HEK293 (cell line): ENCODE data around the gene MANF.

Source experiments
- PRDM1 ChIP-seq: fragments of 450-650 bp; formaldehyde crosslinking; IDR thresholded peaks from 2 replicates; pipeline ENCODE4; 2016; ENCODE audit warnings: missing biosample characterization, missing genetic modification characterization
- SALL2 ChIP-seq: fragments of 450-650 bp; formaldehyde crosslinking; IDR thresholded peaks from 2 replicates; pipeline ENCODE4 v1.5.0; 2017; ENCODE audit warnings: missing biosample characterization, mild to moderate bottlenecking, missing genetic modification characterization, borderline replicate concordance
- TCF7L2 ChIP-seq: IDR thresholded peaks from 2 replicates; pipeline ENCODE4 v1.6.1; 2011; ENCODE audit warnings: low read depth, mild to moderate bottlenecking, inconsistent platforms, low read length, moderate library complexity, borderline replicate concordance
- ZBTB20 ChIP-seq: fragments of 450-650 bp; formaldehyde crosslinking; IDR thresholded peaks from 2 replicates; pipeline ENCODE4 v1.5.1; 2016; ENCODE audit warnings: missing biosample characterization, missing genetic modification characterization
- ZNF274 ChIP-seq, 2 experiments: fragments of 200-500 bp in 1 of 2; fragments of 450-650 bp in 1 of 2; sonication (Bioruptor generic) in 1 of 2; formaldehyde crosslinking in 1 of 2; IDR thresholded peaks; 2 replicates each; pipeline versions ENCODE4 v1.5.1 to v1.6.1; 2014 to 2016; ENCODE audit warnings: borderline replicate concordance in 1 of 2, inconsistent platforms in 1 of 2, low read length in 1 of 2, missing biosample characterization in 1 of 2, missing genetic modification characterization in 1 of 2
- ZNF354C ChIP-seq: fragments of 450-650 bp; formaldehyde crosslinking; IDR thresholded peaks from 2 replicates; pipeline ENCODE4 v1.5.1; 2016; ENCODE audit warnings: missing biosample characterization, missing genetic modification characterization, low read depth, borderline replicate concordance
- ZNF707 ChIP-seq: fragments of 450-650 bp; formaldehyde crosslinking; IDR thresholded peaks from 2 replicates; pipeline ENCODE4 v1.5.1; 2016; ENCODE audit warnings: missing biosample characterization, missing genetic modification characterization
- TF ChIP-seq, protein P1 (sequence below): fragments of 450-650 bp; formaldehyde crosslinking; IDR thresholded peaks from 2 replicates; pipeline ENCODE4 v1.5.1; 2016; ENCODE audit warnings: missing biosample characterization, missing genetic modification characterization
- TF ChIP-seq, protein P2 (sequence below): fragments of 450-650 bp; formaldehyde crosslinking; IDR thresholded peaks from 2 replicates; pipeline ENCODE4 v1.5.1; 2017; ENCODE audit warnings: missing biosample characterization, missing genetic modification characterization

DNA sequence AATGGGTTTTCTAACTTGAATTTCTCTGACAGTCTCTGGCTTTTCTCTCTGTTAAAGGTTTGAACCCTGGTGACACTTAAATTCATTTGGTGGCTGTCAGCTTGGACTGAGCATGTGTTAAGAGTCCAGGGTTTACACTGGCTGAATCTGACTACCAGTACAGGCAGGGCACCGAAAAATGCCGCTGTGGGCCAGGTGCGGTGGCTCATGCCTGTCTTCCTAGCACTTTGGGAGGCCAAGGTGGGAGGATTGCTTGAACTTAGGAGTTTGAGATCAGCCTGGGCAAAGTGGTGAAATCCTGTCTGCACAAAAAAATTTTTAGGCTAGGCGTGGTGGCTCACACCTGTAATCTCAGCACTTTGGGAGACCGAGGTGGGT, 1.8 kb downstream of the MANF start:
- no peak for TF ChIP-seq PRDM1
- TF ChIP-seq ZNF707, result no peak
- TF ChIP-seq ZNF354C (tag by site-specific recombination), result no peak
- no peak for TF ChIP-seq ZBTB20
- TF ChIP-seq TCF7L2, result no peak
- no peak for TF ChIP-seq SALL2 (tag by site-specific recombination)
- TF ChIP-seq, protein P1, sequence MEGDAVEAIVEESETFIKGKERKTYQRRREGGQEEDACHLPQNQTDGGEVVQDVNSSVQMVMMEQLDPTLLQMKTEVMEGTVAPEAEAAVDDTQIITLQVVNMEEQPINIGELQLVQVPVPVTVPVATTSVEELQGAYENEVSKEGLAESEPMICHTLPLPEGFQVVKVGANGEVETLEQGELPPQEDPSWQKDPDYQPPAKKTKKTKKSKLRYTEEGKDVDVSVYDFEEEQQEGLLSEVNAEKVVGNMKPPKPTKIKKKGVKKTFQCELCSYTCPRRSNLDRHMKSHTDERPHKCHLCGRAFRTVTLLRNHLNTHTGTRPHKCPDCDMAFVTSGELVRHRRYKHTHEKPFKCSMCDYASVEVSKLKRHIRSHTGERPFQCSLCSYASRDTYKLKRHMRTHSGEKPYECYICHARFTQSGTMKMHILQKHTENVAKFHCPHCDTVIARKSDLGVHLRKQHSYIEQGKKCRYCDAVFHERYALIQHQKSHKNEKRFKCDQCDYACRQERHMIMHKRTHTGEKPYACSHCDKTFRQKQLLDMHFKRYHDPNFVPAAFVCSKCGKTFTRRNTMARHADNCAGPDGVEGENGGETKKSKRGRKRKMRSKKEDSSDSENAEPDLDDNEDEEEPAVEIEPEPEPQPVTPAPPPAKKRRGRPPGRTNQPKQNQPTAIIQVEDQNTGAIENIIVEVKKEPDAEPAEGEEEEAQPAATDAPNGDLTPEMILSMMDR (tag by site-specific recombination), result no peak
- TF ChIP-seq, protein P2, sequence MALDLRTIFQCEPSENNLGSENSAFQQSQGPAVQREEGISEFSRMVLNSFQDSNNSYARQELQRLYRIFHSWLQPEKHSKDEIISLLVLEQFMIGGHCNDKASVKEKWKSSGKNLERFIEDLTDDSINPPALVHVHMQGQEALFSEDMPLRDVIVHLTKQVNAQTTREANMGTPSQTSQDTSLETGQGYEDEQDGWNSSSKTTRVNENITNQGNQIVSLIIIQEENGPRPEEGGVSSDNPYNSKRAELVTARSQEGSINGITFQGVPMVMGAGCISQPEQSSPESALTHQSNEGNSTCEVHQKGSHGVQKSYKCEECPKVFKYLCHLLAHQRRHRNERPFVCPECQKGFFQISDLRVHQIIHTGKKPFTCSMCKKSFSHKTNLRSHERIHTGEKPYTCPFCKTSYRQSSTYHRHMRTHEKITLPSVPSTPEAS (tag by site-specific recombination), result no peak
- no peak for TF ChIP-seq ZNF274 (IDR thresholded peaks at IDR 0.05; ENCODE audit: low read length)
- no peak for TF ChIP-seq ZNF274 (tag by site-specific recombination; IDR thresholded peaks at IDR 0.05; ENCODE audit: borderline replicate concordance)
